ENCODE results near the gene ITGA2. TPM values are rescaled to one million over a fixed set of nuclear protein-coding genes. Genes with fewer than 3 reads are reported as not detected.

ITGA2 gene
- total and polyA plus RNA-seq, 2 of the 8 experiments (the other 6 are each of a cell fraction or from before 2014, with no cell fraction given), result 1.4 to 7.7 TPM

GRCh38 chr5:53030893-53031292, 41.7 kb downstream of the ITGA2 start:
- TF ChIP-seq, protein P1, sequence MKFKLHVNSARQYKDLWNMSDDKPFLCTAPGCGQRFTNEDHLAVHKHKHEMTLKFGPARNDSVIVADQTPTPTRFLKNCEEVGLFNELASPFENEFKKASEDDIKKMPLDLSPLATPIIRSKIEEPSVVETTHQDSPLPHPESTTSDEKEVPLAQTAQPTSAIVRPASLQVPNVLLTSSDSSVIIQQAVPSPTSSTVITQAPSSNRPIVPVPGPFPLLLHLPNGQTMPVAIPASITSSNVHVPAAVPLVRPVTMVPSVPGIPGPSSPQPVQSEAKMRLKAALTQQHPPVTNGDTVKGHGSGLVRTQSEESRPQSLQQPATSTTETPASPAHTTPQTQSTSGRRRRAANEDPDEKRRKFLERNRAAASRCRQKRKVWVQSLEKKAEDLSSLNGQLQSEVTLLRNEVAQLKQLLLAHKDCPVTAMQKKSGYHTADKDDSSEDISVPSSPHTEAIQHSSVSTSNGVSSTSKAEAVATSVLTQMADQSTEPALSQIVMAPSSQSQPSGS (IDR thresholded peaks at IDR 0.05; ENCODE audit: low read length), result no peak
- TF ChIP-seq NANOG (IDR thresholded peaks at IDR 0.05; ENCODE audit: insufficient read depth, low read depth, low read length, poor library complexity, severe bottlenecking), result no peak
- TF ChIP-seq E2F6 (IDR thresholded peaks at IDR 0.05), result no peak
- TF ChIP-seq BACH1 (IDR thresholded peaks at IDR 0.05; ENCODE audit: low read length), result no peak
- TF ChIP-seq RAD21 (IDR thresholded peaks at IDR 0.05 in 1 of 2, conservative IDR thresholded peaks at IDR 0.05 in 1 of 2; ENCODE audit: low read depth in 2 of 2, low read length in 2 of 2), result no peak
- no peak for TF ChIP-seq SP1 (IDR thresholded peaks at IDR 0.05; ENCODE audit: low read depth, low read length)
- TF ChIP-seq NRF1 (IDR thresholded peaks at IDR 0.05; ENCODE audit: low read depth, low read length), result no peak
- TF ChIP-seq ZNF274 (IDR thresholded peaks at IDR 0.05; ENCODE audit: borderline replicate concordance, extremely low read depth, low read length), result no peak
- no peak for TF ChIP-seq CBX5 (IDR thresholded peaks at IDR 0.05; ENCODE audit: low read depth, low read length)
- no peak for TF ChIP-seq FOSL1 (IDR thresholded peaks at IDR 0.05; ENCODE audit: insufficient read depth, low read depth, low read length)
- TF ChIP-seq POLR2A (IDR thresholded peaks at IDR 0.05; ENCODE audit: control extremely low read depth in 1 of 2, low read depth in 2 of 2, low read length in 2 of 2), result no peak
- no peak for TF ChIP-seq BRCA1 (IDR thresholded peaks at IDR 0.05; ENCODE audit: low read depth, low read length)
- no peak for TF ChIP-seq RXRA (IDR thresholded peaks at IDR 0.05; ENCODE audit: insufficient read depth, low read depth, low read length)
- Histone ChIP-seq H4K5ac (ENCODE audit: insufficient read length, low read depth, low read length) (no peak overlapping the region), H4K91ac (replicated peaks; ENCODE audit: insufficient read length, low read length) (no peak overlapping the region), H3K4me3 (ENCODE audit: extremely low read depth in 1 of 4, insufficient read depth in 2 of 4, low read depth in 3 of 4, low read length in 4 of 4) (no peak overlapping the region), H3K27ac (ENCODE audit: low read depth, low read length) (no peak overlapping the region), H3K36me3 (ENCODE audit: control insufficient read depth in 2 of 4, insufficient read depth in 4 of 4, low read length in 3 of 4) (no peaks in the 10 kb centered on the region), H3K14ac (ENCODE audit: insufficient read length) (no peak overlapping the region), H3K79me1 (ENCODE audit: low read depth, low read length) (no peaks in the 10 kb centered on the region), H3K9ac (replicated peaks in 1 of 4; ENCODE audit: extremely low read depth in 1 of 4, low read depth in 3 of 4, low read length in 3 of 4) (no peak overlapping the region), H3K4ac (replicated peaks; ENCODE audit: insufficient read length, low read depth, low read length) (no peak overlapping the region), H3K18ac (ENCODE audit: extremely low read depth, low read length) (no peak overlapping the region), H2AFZ (ENCODE audit: low read length) (no peak overlapping the region), H3K9me3 (ENCODE audit: insufficient read depth in 2 of 2, low read depth in 1 of 2, low read length in 1 of 2) (no peaks in the 10 kb centered on the region), H4K20me1 (replicated peaks in 1 of 2; ENCODE audit: control insufficient read depth in 1 of 2, insufficient read depth in 2 of 2, low read length in 2 of 2) (no peaks in the 10 kb centered on the region), H3K4me1 (replicated peaks in 1 of 4; ENCODE audit: control insufficient read depth in 3 of 4, insufficient read depth in 4 of 4, low read length in 3 of 4) (no peaks in the 10 kb centered on the region), H3K23me2 (ENCODE audit: low read depth, low read length) (no peaks in the 10 kb centered on the region), H2BK20ac (ENCODE audit: low read length) (no peak overlapping the region), H4K8ac (ENCODE audit: extremely low read depth, insufficient read depth, low read length) (no peak overlapping the region), H3K56ac (replicated peaks; ENCODE audit: insufficient read length, low read depth, low read length) (no peak overlapping the region), H2BK5ac (ENCODE audit: low read depth, low read length) (no peak overlapping the region), H2BK12ac (ENCODE audit: low read depth, low read length) (no peak overlapping the region), H2AK5ac (ENCODE audit: low read depth, low read length) (no peak overlapping the region), H3K4me2 (ENCODE audit: insufficient read depth in 1 of 2, low read depth in 2 of 2, low read length in 2 of 2) (no peak overlapping the region), H2BK15ac (ENCODE audit: low read length) (no peak overlapping the region), H2BK120ac (replicated peaks; ENCODE audit: low read depth, low read length) (no peak overlapping the region), H3K23ac (ENCODE audit: insufficient read length) (no peak overlapping the region), H3K27me3 (replicated peaks in 1 of 4; ENCODE audit: control insufficient read depth in 3 of 4, extremely low read depth in 1 of 4, insufficient read depth in 3 of 4, low read length in 3 of 4) (no peaks in the 10 kb centered on the region), H3K79me2 (ENCODE audit: control insufficient read depth in 1 of 2, insufficient read depth in 2 of 2, low read length in 2 of 2) (no peaks in the 10 kb centered on the region)
- FAIRE-seq (no peak), DNase-seq (ENCODE audit: low read depth in 1 of 2, low spot score in 2 of 2) (no peak)
- ChIA-PET POLR2A (ENCODE audit: partially characterized antibody) (no interaction called here), CTCF (ENCODE audit: partially characterized antibody) (interaction anchor here (1.0 to 3.7 kb wide), 6 partner anchors 14 to 82 kb away, joined by 3 to 15 read pairs (median 6); no protein-coding TSS in a partner anchor)
- 85% methylated on average over 2 of the region's 2 CpGs; no CpG with 5 or more reads in 1 of the 2 experiments for WGBS, 2 experiments (ENCODE audit: extremely low coverage in 1 of 2, insufficient coverage in 1 of 2, insufficient read length in 1 of 2, insufficient replicate concordance in 2 of 2, low coverage in 1 of 2, low lambda C conversion rate in 2 of 2, missing lambda C conversion rate in 1 of 2)

Measured in H1 (cell line).